ENCODE data around the gene CAST. TPM values are rescaled to one million over a fixed set of nuclear protein-coding genes. Genes with fewer than 3 reads are reported as not detected.

Gene CAST
- total RNA-seq, 1 donor from 2014 or later = 287 TPM

- DNase-seq (ENCODE audit: low read depth) = no peak
Measured at GRCh38 chr5:96673127-96673526, 11.0 kb downstream of the CAST start.

GRCh38 chr5:96675882-96676281, 13.7 kb downstream of the CAST start:
- H3K36me3 ChIP-seq (ENCODE audit: insufficient read depth, low read length) = peaks cover 3% of the 10 kb centered on the region
- no peak overlapping the region for H3K27ac ChIP-seq (ENCODE audit: low read depth, low read length)
- FAIRE-seq (no peak), DNase-seq (ENCODE audit: low read depth) (no peak)
- H3K9me3 ChIP-seq (ENCODE audit: insufficient read depth, low read depth, low read length) = no peaks in the 10 kb centered on the region
- Mint-ChIP-seq H3K9me3 (ENCODE audit: unreplicated experiment) (no peaks in the 10 kb centered on the region), H3K4me1 (ENCODE audit: low read depth, unreplicated experiment) (peaks cover 11% of the 10 kb centered on the region), H3K36me3 (ENCODE audit: low read depth, unreplicated experiment) (peaks cover 11% of the 10 kb centered on the region), H3K4me3 (ENCODE audit: unreplicated experiment) (no peak overlapping the region), H3K27me3 (ENCODE audit: low read depth, unreplicated experiment) (no peaks in the 10 kb centered on the region), H3K27ac (ENCODE audit: unreplicated experiment) (no peak overlapping the region)
- H4K20me1 ChIP-seq (ENCODE audit: insufficient read depth, low read length) = peaks cover 14% of the 10 kb centered on the region
- H3K4me1 ChIP-seq (ENCODE audit: insufficient read depth, low read length) = peaks cover 5% of the 10 kb centered on the region
- no peak overlapping the region for H3K9ac ChIP-seq (ENCODE audit: low read length)
- H2AFZ ChIP-seq (ENCODE audit: low read depth, low read length) = no peak overlapping the region
- H3K4me3 ChIP-seq (ENCODE audit: insufficient read depth, low read depth, low read length) = no peak overlapping the region
- peaks cover 41% of the 10 kb centered on the region for H3K79me2 ChIP-seq (ENCODE audit: insufficient read depth, low read length)
- H3K4me2 ChIP-seq (ENCODE audit: low read length) = no peak overlapping the region
- no peaks in the 10 kb centered on the region for H3K27me3 ChIP-seq (ENCODE audit: insufficient read depth, low read length)
- no peak for TF ChIP-seq EZH2 (IDR thresholded peaks at IDR 0.05; ENCODE audit: insufficient read depth, low read length)
- no peak for TF ChIP-seq CTCF (IDR thresholded peaks at IDR 0.05; ENCODE audit: insufficient read depth, low read depth, low read length)

More at GRCh38 chr5:96673127-96673526, 11.0 kb downstream of the CAST start:
- Mint-ChIP-seq H3K9me3 (ENCODE audit: unreplicated experiment) (no peaks in the 10 kb centered on the region), H3K27ac (ENCODE audit: unreplicated experiment) (no peak overlapping the region), H3K4me1 (ENCODE audit: low read depth, unreplicated experiment) (peaks cover 13% of the 10 kb centered on the region), H3K27me3 (ENCODE audit: low read depth, unreplicated experiment) (no peaks in the 10 kb centered on the region), H3K36me3 (ENCODE audit: low read depth, unreplicated experiment) (peaks cover 7% of the 10 kb centered on the region), H3K4me3 (ENCODE audit: unreplicated experiment) (no peak overlapping the region)
- Histone ChIP-seq H3K4me3 (ENCODE audit: insufficient read depth, low read depth, low read length) (no peak overlapping the region), H3K9me3 (ENCODE audit: insufficient read depth, low read depth, low read length) (no peaks in the 10 kb centered on the region), H3K36me3 (ENCODE audit: insufficient read depth, low read length) (no peaks in the 10 kb centered on the region), H3K79me2 (ENCODE audit: insufficient read depth, low read length) (peaks cover 67% of the 10 kb centered on the region), H3K4me1 (ENCODE audit: insufficient read depth, low read length) (no peaks in the 10 kb centered on the region), H2AFZ (ENCODE audit: low read depth, low read length) (no peak overlapping the region), H3K27me3 (ENCODE audit: insufficient read depth, low read length) (no peaks in the 10 kb centered on the region), H3K27ac (ENCODE audit: low read depth, low read length) (no peak overlapping the region), H3K4me2 (ENCODE audit: low read length) (no peak overlapping the region), H4K20me1 (ENCODE audit: insufficient read depth, low read length) (peaks cover 36% of the 10 kb centered on the region), H3K9ac (ENCODE audit: low read length) (no peak overlapping the region)
- FAIRE-seq = peak; percentile 13
- TF ChIP-seq EZH2 (IDR thresholded peaks at IDR 0.05; ENCODE audit: insufficient read depth, low read length) (no peak), CTCF (IDR thresholded peaks at IDR 0.05; ENCODE audit: insufficient read depth, low read depth, low read length) (no peak)

- Histone ChIP-seq H3K4me1 (ENCODE audit: insufficient read depth, low read length) (peaks cover 5% of the 10 kb centered on the region), H3K36me3 (ENCODE audit: insufficient read depth, low read length) (peaks cover 3% of the 10 kb centered on the region), H3K4me3 (ENCODE audit: insufficient read depth, low read depth, low read length) (no peak overlapping the region), H3K9ac (ENCODE audit: low read length) (no peak overlapping the region), H2AFZ (ENCODE audit: low read depth, low read length) (no peak overlapping the region), H3K27ac (ENCODE audit: low read depth, low read length) (no peak overlapping the region), H3K27me3 (ENCODE audit: insufficient read depth, low read length) (no peaks in the 10 kb centered on the region), H3K9me3 (ENCODE audit: insufficient read depth, low read depth, low read length) (no peaks in the 10 kb centered on the region), H4K20me1 (ENCODE audit: insufficient read depth, low read length) (peaks cover 10% of the 10 kb centered on the region), H3K4me2 (ENCODE audit: low read length) (no peak overlapping the region), H3K79me2 (ENCODE audit: insufficient read depth, low read length) (peaks cover 28% of the 10 kb centered on the region)
- TF ChIP-seq EZH2 (IDR thresholded peaks at IDR 0.05; ENCODE audit: insufficient read depth, low read length) (no peak), CTCF (IDR thresholded peaks at IDR 0.05; ENCODE audit: insufficient read depth, low read depth, low read length) (no peak)
- Mint-ChIP-seq H3K27ac (ENCODE audit: unreplicated experiment) (no peak overlapping the region), H3K36me3 (ENCODE audit: low read depth, unreplicated experiment) (peaks cover 6% of the 10 kb centered on the region), H3K4me3 (ENCODE audit: unreplicated experiment) (no peak overlapping the region), H3K9me3 (ENCODE audit: unreplicated experiment) (no peaks in the 10 kb centered on the region), H3K4me1 (ENCODE audit: low read depth, unreplicated experiment) (peaks cover 2% of the 10 kb centered on the region), H3K27me3 (ENCODE audit: low read depth, unreplicated experiment) (no peaks in the 10 kb centered on the region)
- FAIRE-seq (no peak), DNase-seq (ENCODE audit: low read depth) (no peak)
Measured at GRCh38 chr5:96677496-96677895, 15.3 kb downstream of the CAST start.

All from astrocyte (in vitro differentiated cells and primary cell).